Measurements from ENCODE around the gene CD2BP2. TPM values are rescaled to one million over a fixed set of nuclear protein-coding genes. Genes with fewer than 3 reads are reported as not detected.

CD2BP2 gene
- total and polyA plus RNA-seq, 2 donors (not counting 1 experiment from before 2014, with no cell fraction given) = 26.1 to 80.1 TPM

- no peaks in the 10 kb centered on the region for H3K27me3 Mint-ChIP-seq
These were observed 10.1 kb upstream of the CD2BP2 start for GRCh38 chr16:30365200-30365599.

GRCh38 chr16:30361180-30361579, 6.1 kb upstream of the CD2BP2 start:
- TF ChIP-seq EZH2 (IDR thresholded peaks at IDR 0.05; ENCODE audit: borderline replicate concordance, insufficient read depth, low read depth, low read length, poor library complexity, severe bottlenecking) = no peak
- TF ChIP-seq CTCF (IDR thresholded peaks at IDR 0.05) = no peak
- peaks cover under 1 to 3% of the 10 kb centered on the region in 2 donors for H3K4me1 ChIP-seq (ENCODE audit: control insufficient read depth in 2 of 2, insufficient read depth in 2 of 2, low read length in 2 of 2)
- H3K79me2 ChIP-seq (ENCODE audit: control insufficient read depth, insufficient read depth, low read length) = peaks cover 45% of the 10 kb centered on the region
- intact Hi-C loops (cut with micrococcal nuclease) = no loop called here
- Mint-ChIP-seq H3K4me3 (no peak overlapping the region), H3K9me3 (ENCODE audit: insufficient read depth) (no peaks in the 10 kb centered on the region), H3K4me1 (peaks cover 4% of the 10 kb centered on the region), H3K27me3 (no peaks in the 10 kb centered on the region), H3K27ac (no peak overlapping the region)
- H3K27me3 ChIP-seq (replicated peaks in 1 of 4; ENCODE audit: control extremely low read depth in 1 of 4, control insufficient read depth in 3 of 4, insufficient read depth in 4 of 4, low read length in 3 of 4) = no peaks in the 10 kb centered on the region
- CTCF ChIA-PET = interaction anchor here (0.7 kb wide), 1 partner anchor 23 kb away, joined by 3 read pairs; no protein-coding TSS in a partner anchor
- POLR2A ChIA-PET = no interaction called here
- peaks cover 17% of the 10 kb centered on the region for H4K20me1 ChIP-seq (ENCODE audit: control insufficient read depth, insufficient read depth, low read length, poor library complexity, severe bottlenecking)
- no peaks in the 10 kb centered on the region for H3K9me3 ChIP-seq (ENCODE audit: control extremely low read depth in 1 of 3, control insufficient read depth in 2 of 3, insufficient read depth in 1 of 3, low read length in 2 of 3)
- peaks cover 0 to 56% of the 10 kb centered on the region in 2 experiments for H3K36me3 ChIP-seq (replicated peaks in 1 of 2; ENCODE audit: control extremely low read depth in 1 of 2, control insufficient read depth in 1 of 2, extremely low read depth in 1 of 2, insufficient read depth in 2 of 2, low read length in 1 of 2)
- H3K27ac ChIP-seq (ENCODE audit: low read length in 2 of 2) = no peak overlapping the region
- H2AFZ ChIP-seq (ENCODE audit: insufficient read depth, low read depth, low read length, poor library complexity, severe bottlenecking) = no peak overlapping the region
- ATAC-seq (ENCODE audit: low read depth) (no peak), DNase-seq (no peak)
- no peak overlapping the region for H3K4me3 ChIP-seq (ENCODE audit: control extremely low read depth in 1 of 5, extremely low read depth in 1 of 5, insufficient read depth in 1 of 5, low read depth in 2 of 5, low read length in 4 of 5)
- H3K9ac ChIP-seq (ENCODE audit: low read length) = no peak overlapping the region
- 92% methylated on average over 3 of the region's 7 CpGs for WGBS (ENCODE audit: insufficient coverage)
- no peak overlapping the region for H3K4me2 ChIP-seq (replicated peaks; ENCODE audit: low read depth, low read length, poor library complexity, severe bottlenecking)

More at GRCh38 chr16:30365200-30365599, 10.1 kb upstream of the CD2BP2 start:
- Histone ChIP-seq H3K27ac (ENCODE audit: low read length in 2 of 2) (no peak overlapping the region), H3K9me3 (ENCODE audit: control extremely low read depth in 1 of 3, control insufficient read depth in 2 of 3, insufficient read depth in 1 of 3, low read length in 2 of 3) (no peaks in the 10 kb centered on the region), H3K4me2 (replicated peaks; ENCODE audit: low read depth, low read length, poor library complexity, severe bottlenecking) (no peak overlapping the region), H3K4me3 (ENCODE audit: control extremely low read depth in 1 of 5, extremely low read depth in 1 of 5, insufficient read depth in 1 of 5, low read depth in 2 of 5, low read length in 4 of 5) (no peak overlapping the region), H3K4me1 (ENCODE audit: control insufficient read depth in 2 of 2, insufficient read depth in 2 of 2, low read length in 2 of 2) (peaks cover 19 to 26% of the 10 kb centered on the region in 2 donors), H3K79me2 (ENCODE audit: control insufficient read depth, insufficient read depth, low read length) (peaks cover 73% of the 10 kb centered on the region), H3K36me3 (replicated peaks in 1 of 2; ENCODE audit: control extremely low read depth in 1 of 2, control insufficient read depth in 1 of 2, extremely low read depth in 1 of 2, insufficient read depth in 2 of 2, low read length in 1 of 2) (peaks cover 0 to 36% of the 10 kb centered on the region in 2 experiments), H2AFZ (ENCODE audit: insufficient read depth, low read depth, low read length, poor library complexity, severe bottlenecking) (no peak overlapping the region), H3K9ac (ENCODE audit: low read length) (no peak overlapping the region), H3K27me3 (replicated peaks in 1 of 4; ENCODE audit: control extremely low read depth in 1 of 4, control insufficient read depth in 3 of 4, insufficient read depth in 4 of 4, low read length in 3 of 4) (no peaks in the 10 kb centered on the region), H4K20me1 (ENCODE audit: control insufficient read depth, insufficient read depth, low read length, poor library complexity, severe bottlenecking) (peaks cover 50% of the 10 kb centered on the region)
- Mint-ChIP-seq H3K4me1 (peaks cover 30% of the 10 kb centered on the region), H3K9me3 (ENCODE audit: insufficient read depth) (no peaks in the 10 kb centered on the region), H3K4me3 (no peak overlapping the region), H3K27ac (no peak overlapping the region)
- no peak for ATAC-seq (ENCODE audit: low read depth)
- TF ChIP-seq CTCF (IDR thresholded peaks at IDR 0.05) = no peak
- no peak for TF ChIP-seq EZH2 (IDR thresholded peaks at IDR 0.05; ENCODE audit: borderline replicate concordance, insufficient read depth, low read depth, low read length, poor library complexity, severe bottlenecking)
- no peak for DNase-seq
- intact Hi-C loops (cut with micrococcal nuclease) = no loop called here
- WGBS (ENCODE audit: insufficient coverage) = 98% methylated on average over 9 of the region's 10 CpGs
- CTCF ChIA-PET = no interaction called here
- POLR2A ChIA-PET = no interaction called here

Data from B cell (primary cell).